GM12865 (cell line): Measurements from ENCODE around the gene RRH.
"Not testable (repeated sequence)": the region's sequence is repeated elsewhere in the genome, so short reads cannot be mapped to it uniquely, and the experiment has no call there.

Source experiments
- DNase-seq: peaks from one replicate; pipeline ENCODE4 v3.0.0; 2010; ENCODE audit warnings: low read depth
- H3K4me3 ChIP-seq: 2 replicates; pipeline ENCODE4 v1.5.1; 2011; ENCODE audit warnings: mild to moderate bottlenecking, low read depth, low read length, control low read depth
- TF ChIP-seq, protein P1 (sequence below): IDR thresholded peaks from 2 replicates; pipeline ENCODE4 v1.5.1; 2011; ENCODE audit warnings: low read length, control low read depth, low read depth, inconsistent platforms; ENCODE audit not compliant: insufficient read depth; ENCODE audit errors: missing control alignments

Gene RRH, protein sequence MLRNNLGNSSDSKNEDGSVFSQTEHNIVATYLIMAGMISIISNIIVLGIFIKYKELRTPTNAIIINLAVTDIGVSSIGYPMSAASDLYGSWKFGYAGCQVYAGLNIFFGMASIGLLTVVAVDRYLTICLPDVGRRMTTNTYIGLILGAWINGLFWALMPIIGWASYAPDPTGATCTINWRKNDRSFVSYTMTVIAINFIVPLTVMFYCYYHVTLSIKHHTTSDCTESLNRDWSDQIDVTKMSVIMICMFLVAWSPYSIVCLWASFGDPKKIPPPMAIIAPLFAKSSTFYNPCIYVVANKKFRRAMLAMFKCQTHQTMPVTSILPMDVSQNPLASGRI

DNA sequence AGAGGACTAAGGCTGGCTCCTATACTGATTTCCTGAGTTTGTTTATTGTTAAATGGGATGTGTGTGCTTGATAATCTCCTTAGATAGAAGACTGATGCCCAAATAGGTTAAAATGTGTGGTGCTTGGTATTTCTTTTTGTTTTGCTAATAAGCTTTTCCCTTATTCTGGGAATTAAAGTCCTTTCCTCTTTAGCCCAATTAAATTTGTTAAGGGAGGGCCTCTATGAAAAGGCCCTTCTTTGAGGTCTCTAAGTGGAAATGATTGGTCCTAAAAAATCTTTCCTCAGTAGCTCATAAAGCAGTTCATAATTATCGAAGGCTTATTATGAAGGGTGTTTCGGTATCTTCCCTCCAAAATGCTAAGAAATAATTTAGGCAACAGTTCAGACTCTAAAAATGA is at the start of gene RRH:
Gene RRH, plus strand, starts transcription at position 301 of the 400 bp plus-strand sequence. Its CDS starts 56 bp downstream, at position 357.
- DNase-seq = no peak
- TF ChIP-seq, protein P1, sequence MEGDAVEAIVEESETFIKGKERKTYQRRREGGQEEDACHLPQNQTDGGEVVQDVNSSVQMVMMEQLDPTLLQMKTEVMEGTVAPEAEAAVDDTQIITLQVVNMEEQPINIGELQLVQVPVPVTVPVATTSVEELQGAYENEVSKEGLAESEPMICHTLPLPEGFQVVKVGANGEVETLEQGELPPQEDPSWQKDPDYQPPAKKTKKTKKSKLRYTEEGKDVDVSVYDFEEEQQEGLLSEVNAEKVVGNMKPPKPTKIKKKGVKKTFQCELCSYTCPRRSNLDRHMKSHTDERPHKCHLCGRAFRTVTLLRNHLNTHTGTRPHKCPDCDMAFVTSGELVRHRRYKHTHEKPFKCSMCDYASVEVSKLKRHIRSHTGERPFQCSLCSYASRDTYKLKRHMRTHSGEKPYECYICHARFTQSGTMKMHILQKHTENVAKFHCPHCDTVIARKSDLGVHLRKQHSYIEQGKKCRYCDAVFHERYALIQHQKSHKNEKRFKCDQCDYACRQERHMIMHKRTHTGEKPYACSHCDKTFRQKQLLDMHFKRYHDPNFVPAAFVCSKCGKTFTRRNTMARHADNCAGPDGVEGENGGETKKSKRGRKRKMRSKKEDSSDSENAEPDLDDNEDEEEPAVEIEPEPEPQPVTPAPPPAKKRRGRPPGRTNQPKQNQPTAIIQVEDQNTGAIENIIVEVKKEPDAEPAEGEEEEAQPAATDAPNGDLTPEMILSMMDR = no peak
- no peak within 1 kb of the TSS for H3K4me3 ChIP-seq

DNA sequence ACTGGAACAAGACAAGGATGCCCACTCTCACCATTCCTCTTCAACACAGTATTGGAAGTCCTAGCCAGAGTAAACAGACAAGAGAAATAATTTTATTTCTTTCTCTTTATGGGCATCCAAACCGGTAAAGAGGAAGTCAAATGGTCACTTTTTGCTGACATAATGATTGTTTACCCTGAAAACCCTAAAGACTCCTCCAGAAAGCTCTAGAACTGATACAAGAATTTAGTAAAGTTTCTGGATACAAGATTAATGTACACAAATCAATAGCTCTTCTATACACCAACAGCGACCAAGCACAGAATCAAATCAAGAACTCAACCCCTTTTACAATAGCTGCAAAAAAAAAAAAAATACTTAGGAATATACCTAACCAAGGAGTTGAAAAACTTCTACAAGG is 45.7 kb upstream of the RRH start:
- DNase-seq, H3K4me3 ChIP-seq: not testable (repeated sequence)

- TF ChIP-seq, protein P1 = no peak
- no peak for DNase-seq
- no peak overlapping the region for H3K4me3 ChIP-seq
These were observed 40.9 kb upstream of the RRH start for GRCh38 chr4:109786846-109787245.

- H3K4me3 ChIP-seq = no peak overlapping the region
- DNase-seq = no peak
- TF ChIP-seq, protein P1 = no peak
These were observed 40.0 kb upstream of the RRH start for GRCh38 chr4:109787807-109788206.

DNA sequence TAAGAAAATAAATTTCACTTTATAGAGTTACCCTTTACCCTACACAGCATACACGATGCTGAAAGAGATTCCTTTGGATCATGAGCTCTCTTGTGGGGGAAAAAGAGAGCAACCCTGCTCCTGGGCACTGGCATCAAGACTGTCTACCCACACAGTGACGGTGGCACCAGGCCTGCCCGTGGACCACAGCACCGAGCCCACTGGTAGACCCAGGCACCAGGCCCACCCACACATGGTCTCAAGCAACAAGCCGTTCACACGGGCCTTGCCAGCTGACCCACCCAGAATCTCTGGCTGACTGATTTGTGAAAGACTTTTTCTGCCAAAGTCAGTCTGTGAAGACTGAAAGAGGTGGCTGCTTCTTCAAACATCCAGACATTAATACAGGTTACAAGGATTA is 32.7 kb upstream of the RRH start:
- no peak for DNase-seq
- TF ChIP-seq, protein P1 = no peak
- H3K4me3 ChIP-seq = no peak overlapping the region

DNA sequence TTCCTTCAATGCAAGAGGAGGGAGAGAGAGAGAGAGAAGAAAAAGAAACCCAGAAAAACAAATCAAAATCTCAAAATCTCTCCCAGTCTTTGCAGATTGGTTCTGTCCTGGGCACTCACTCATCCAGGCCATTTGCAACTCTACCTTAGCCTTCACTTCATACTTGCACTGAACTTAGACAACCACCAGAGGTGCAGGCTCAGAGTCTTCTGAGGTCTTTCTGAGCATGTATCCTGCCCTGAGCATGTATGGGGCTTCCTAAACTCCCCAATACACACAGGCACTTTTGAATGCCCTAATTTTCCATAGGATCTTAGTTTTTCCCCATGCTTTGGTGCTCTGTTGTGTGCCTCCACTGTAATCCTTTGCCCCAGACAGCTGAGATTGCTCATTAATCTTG is 28.9 kb upstream of the RRH start:
- H3K4me3 ChIP-seq = no peak overlapping the region
- TF ChIP-seq, protein P1 = no peak
- DNase-seq = no peak

DNA sequence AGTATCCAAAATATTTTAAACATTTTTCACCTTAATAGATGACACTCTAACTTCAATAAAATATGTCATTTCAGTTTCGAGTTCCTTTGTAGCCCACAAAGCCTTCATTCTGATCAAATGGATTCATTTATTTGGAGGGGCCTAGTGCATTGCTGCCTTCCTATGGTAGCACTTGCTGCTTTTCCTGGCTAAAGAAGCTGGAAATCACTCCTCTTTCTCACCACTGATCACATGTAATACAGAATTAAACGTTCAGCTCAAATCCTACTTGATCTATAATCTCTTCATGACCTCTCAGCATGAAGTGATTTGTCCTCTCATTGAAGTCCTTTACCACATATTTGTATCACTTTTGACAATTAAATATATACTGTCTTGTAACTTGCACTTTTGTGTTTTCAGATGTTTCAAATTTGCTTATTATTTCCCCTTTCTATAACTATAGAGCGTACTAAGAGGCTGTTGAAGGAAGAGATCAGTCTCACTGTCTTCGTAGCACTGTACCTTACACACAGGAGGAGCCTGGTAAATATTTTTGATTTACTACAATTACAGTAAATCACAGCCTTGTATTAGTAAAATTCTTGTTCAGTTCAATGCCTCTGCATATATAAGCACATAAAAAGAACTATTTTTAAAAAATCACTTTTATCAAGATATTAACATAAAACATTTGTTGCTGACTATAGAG is 26.5 kb upstream of the RRH start:
- TF ChIP-seq, protein P1 = no peak
- no peak for DNase-seq
- no peak overlapping the region for H3K4me3 ChIP-seq
